ENCODE measurements around the gene GLDC.
"Not testable (repeated sequence)": the region's sequence is repeated elsewhere in the genome, so short reads cannot be mapped to it uniquely, and the experiment has no call there.

The GLDC gene

GRCh38 chr9:6562871-6563430, 82.6 kb downstream of the GLDC start:
- DNase-seq, result no peak

- DNase-seq, result no peak
Measured at GRCh38 chr9:6562201-6562600, 83.3 kb downstream of the GLDC start.

- DNase-seq, result no peak
Measured at GRCh38 chr9:6557883-6558616, 87.5 kb downstream of the GLDC start.

- DNase-seq, result no peak
Measured at GRCh38 chr9:6553866-6554265, 91.7 kb downstream of the GLDC start.

- no peak for DNase-seq
Measured at GRCh38 chr9:6552498-6553121, 92.9 kb downstream of the GLDC start.

- DNase-seq, result no peak
Measured at GRCh38 chr9:6552033-6552432, 93.5 kb downstream of the GLDC start.

GRCh38 chr9:6551136-6551535, 94.4 kb downstream of the GLDC start:
- DNase-seq, result no peak

GRCh38 chr9:6549106-6549800, 96.3 kb downstream of the GLDC start:
- DNase-seq, result no peak

- no peak for DNase-seq
Measured at GRCh38 chr9:6545017-6545691, 100.4 kb downstream of the GLDC start.

- DNase-seq, result no peak
Measured at GRCh38 chr9:6543204-6543603, 102.3 kb downstream of the GLDC start.

- DNase-seq, result not testable (repeated sequence)
Measured at GRCh38 chr9:6542617-6543016, 102.9 kb downstream of the GLDC start.

GRCh38 chr9:6538666-6539071, 106.9 kb downstream of the GLDC start:
- DNase-seq, result peak; percentile 21

- DNase-seq, result no peak
Measured at GRCh38 chr9:6535594-6535993, 109.9 kb downstream of the GLDC start.

GRCh38 chr9:6525326-6526045, 120.0 kb downstream of the GLDC start:
- no peak for DNase-seq

- no peak for DNase-seq
Measured at GRCh38 chr9:6522263-6522662, 123.3 kb downstream of the GLDC start.

GRCh38 chr9:6512085-6512657, 133.4 kb downstream of the GLDC start:
- no peak for DNase-seq

GRCh38 chr9:6506571-6506970, 139.0 kb downstream of the GLDC start:
- no peak for DNase-seq

- no peak for DNase-seq
Measured at GRCh38 chr9:6502399-6502798, 143.1 kb downstream of the GLDC start.

GRCh38 chr9:6501526-6502210, 143.9 kb downstream of the GLDC start:
- DNase-seq, result no peak

- no peak for DNase-seq
Measured at GRCh38 chr9:6498982-6499381, 146.5 kb downstream of the GLDC start.

- DNase-seq, result no peak
Measured at GRCh38 chr9:6495466-6495865, 150.1 kb downstream of the GLDC start.

- no peak for DNase-seq
Measured at GRCh38 chr9:6490863-6491262, 154.7 kb downstream of the GLDC start.

Data from activated CD4-positive, alpha-beta T cell treated with anti-CD3 and anti-CD28 coated beads, Interleukin-10, Interleukin-2, amounts not matched to agents 100 ng/mL and 50 ng/mL, durations not matched to agents 16 hours and 8 hours (primary cell).